ENCODE measurements around the gene HSF4.

HSF4 gene

GRCh38 chr16:67150833-67151396 lies 13.6 kb upstream of the HSF4 start, which contains the start of gene B3GNT9:
Gene B3GNT9, minus strand, starts transcription at chr16:67150998. Its CDS starts 513 bp downstream, at chr16:67150485.
- Histone ChIP-seq H3K4me1 (ENCODE audit: control insufficient read depth, insufficient read depth, low read length) (0 out of 2 replicates have a peak, but pooled peaks cover 4% of the 10 kb centered on the region), H3K36me3 (ENCODE audit: control insufficient read depth, insufficient read depth, low read length) (peaks cover 33% of the 10 kb centered on the region), H3K4me3 (ENCODE audit: low read depth, low read length) (peak within 1 kb of the TSS; percentile 76), H3K9me3 (ENCODE audit: control insufficient read depth, insufficient read depth, low read depth, low read length) (no peaks in the 10 kb centered on the region), H3K27ac (ENCODE audit: low read depth, low read length) (no peak within 1 kb of the TSS), H3K9ac (ENCODE audit: low read length) (peak within 1 kb of the TSS; percentile 10), H3K27me3 (ENCODE audit: control insufficient read depth, insufficient read depth, low read length) (peaks cover 57% of the 10 kb centered on the region)

- H3K27ac ChIP-seq (ENCODE audit: low read depth, low read length): no peak overlapping the region
- H3K36me3 ChIP-seq (ENCODE audit: control insufficient read depth, insufficient read depth, low read length): peaks cover 27% of the 10 kb centered on the region
- 0 out of 2 replicates have a peak, but pooled peaks cover 4% of the 10 kb centered on the region for H3K4me1 ChIP-seq (ENCODE audit: control insufficient read depth, insufficient read depth, low read length)
- no peaks in the 10 kb centered on the region for H3K9me3 ChIP-seq (ENCODE audit: control insufficient read depth, insufficient read depth, low read depth, low read length)
- no peak overlapping the region for H3K9ac ChIP-seq (ENCODE audit: low read length)
- H3K4me3 ChIP-seq (ENCODE audit: low read depth, low read length): peak overlapping the region; percentile 76
- peaks cover 63% of the 10 kb centered on the region for H3K27me3 ChIP-seq (ENCODE audit: control insufficient read depth, insufficient read depth, low read length)
Measured at GRCh38 chr16:67151431-67152097, 13.0 kb upstream of the HSF4 start.

GRCh38 chr16:67154578-67155294 lies 9.8 kb upstream of the HSF4 start:
- H3K4me1 ChIP-seq (ENCODE audit: control insufficient read depth, insufficient read depth, low read length): peaks cover 9% of the 10 kb centered on the region; the same call in 1 of the 2 replicates
- peaks cover 95% of the 10 kb centered on the region for H3K27me3 ChIP-seq (ENCODE audit: control insufficient read depth, insufficient read depth, low read length)
- H3K9ac ChIP-seq (ENCODE audit: low read length): no peak overlapping the region
- no peaks in the 10 kb centered on the region for H3K36me3 ChIP-seq (ENCODE audit: control insufficient read depth, insufficient read depth, low read length)
- H3K27ac ChIP-seq (ENCODE audit: low read depth, low read length): no peak overlapping the region
- no peaks in the 10 kb centered on the region for H3K9me3 ChIP-seq (ENCODE audit: control insufficient read depth, insufficient read depth, low read depth, low read length)
- H3K4me3 ChIP-seq (ENCODE audit: low read depth, low read length): peak overlapping the region; percentile 50

GRCh38 chr16:67155295-67156142 lies 9.0 kb upstream of the HSF4 start:
- Histone ChIP-seq H3K9ac (ENCODE audit: low read length) (no peak overlapping the region), H3K27ac (ENCODE audit: low read depth, low read length) (no peak overlapping the region), H3K4me1 (ENCODE audit: control insufficient read depth, insufficient read depth, low read length) (peaks cover 9% of the 10 kb centered on the region; the same call in 1 of the 2 replicates), H3K27me3 (ENCODE audit: control insufficient read depth, insufficient read depth, low read length) (peaks cover 99% of the 10 kb centered on the region), H3K4me3 (ENCODE audit: low read depth, low read length) (peak overlapping the region; percentile 50), H3K36me3 (ENCODE audit: control insufficient read depth, insufficient read depth, low read length) (no peaks in the 10 kb centered on the region), H3K9me3 (ENCODE audit: control insufficient read depth, insufficient read depth, low read depth, low read length) (no peaks in the 10 kb centered on the region)

GRCh38 chr16:67156143-67156844 lies 8.3 kb upstream of the HSF4 start:
- Histone ChIP-seq H3K27me3 (ENCODE audit: control insufficient read depth, insufficient read depth, low read length) (peaks cover 100% of the 10 kb centered on the region), H3K9ac (ENCODE audit: low read length) (no peak overlapping the region), H3K4me1 (ENCODE audit: control insufficient read depth, insufficient read depth, low read length) (peaks cover 8% of the 10 kb centered on the region; the same call in 1 of the 2 replicates), H3K9me3 (ENCODE audit: control insufficient read depth, insufficient read depth, low read depth, low read length) (no peaks in the 10 kb centered on the region), H3K27ac (ENCODE audit: low read depth, low read length) (no peak overlapping the region), H3K36me3 (ENCODE audit: control insufficient read depth, insufficient read depth, low read length) (no peaks in the 10 kb centered on the region), H3K4me3 (ENCODE audit: low read depth, low read length) (no peak overlapping the region)

DNA sequence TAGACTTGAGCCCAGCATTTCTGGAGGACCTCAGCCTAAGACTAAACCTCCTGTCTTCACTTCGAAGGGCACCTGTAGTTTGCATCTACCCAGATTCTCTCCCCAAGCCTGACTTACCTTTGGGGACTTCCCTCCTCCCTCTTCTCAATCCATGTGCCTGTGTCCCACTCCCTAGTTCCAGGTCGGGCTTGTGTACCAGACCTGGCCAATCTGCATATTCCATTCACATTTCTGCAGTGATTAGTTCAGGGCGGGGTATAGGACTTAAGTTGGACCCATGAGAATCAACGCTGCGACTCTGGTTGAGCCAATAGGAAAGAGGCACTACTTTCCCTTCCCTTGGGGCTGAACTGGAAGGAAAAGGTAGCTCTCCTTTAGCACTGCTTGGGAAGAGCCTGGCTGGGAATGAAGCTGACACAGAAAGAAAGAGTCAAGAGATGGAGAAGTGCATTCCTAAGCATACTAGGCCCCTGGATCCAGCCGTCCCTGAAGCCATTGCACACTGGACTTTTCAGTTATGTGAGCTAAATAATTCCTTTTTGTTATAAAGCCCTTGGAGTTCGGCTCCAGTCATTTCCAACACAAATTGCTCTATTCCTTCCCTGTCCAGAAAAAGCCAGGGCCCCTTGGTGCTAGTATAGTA lies 7.3 kb upstream of the HSF4 start:
- no peaks in the 10 kb centered on the region for H3K9me3 ChIP-seq (ENCODE audit: control insufficient read depth, insufficient read depth, low read depth, low read length)
- no peaks in the 10 kb centered on the region for H3K36me3 ChIP-seq (ENCODE audit: control insufficient read depth, insufficient read depth, low read length)
- peaks cover 100% of the 10 kb centered on the region for H3K27me3 ChIP-seq (ENCODE audit: control insufficient read depth, insufficient read depth, low read length)
- H3K9ac ChIP-seq (ENCODE audit: low read length): no peak overlapping the region
- H3K27ac ChIP-seq (ENCODE audit: low read depth, low read length): no peak overlapping the region
- H3K4me1 ChIP-seq (ENCODE audit: control insufficient read depth, insufficient read depth, low read length): peaks cover 5% of the 10 kb centered on the region; the same call in 1 of the 2 replicates
- H3K4me3 ChIP-seq (ENCODE audit: low read depth, low read length): no peak overlapping the region

GRCh38 chr16:67157892-67158635 lies 6.5 kb upstream of the HSF4 start:
- Histone ChIP-seq H3K9me3 (ENCODE audit: control insufficient read depth, insufficient read depth, low read depth, low read length) (no peaks in the 10 kb centered on the region), H3K27me3 (ENCODE audit: control insufficient read depth, insufficient read depth, low read length) (peaks cover 100% of the 10 kb centered on the region), H3K4me1 (ENCODE audit: control insufficient read depth, insufficient read depth, low read length) (peaks cover 5% of the 10 kb centered on the region; the same call in 1 of the 2 replicates), H3K9ac (ENCODE audit: low read length) (no peak overlapping the region), H3K27ac (ENCODE audit: low read depth, low read length) (no peak overlapping the region), H3K36me3 (ENCODE audit: control insufficient read depth, insufficient read depth, low read length) (no peaks in the 10 kb centered on the region), H3K4me3 (ENCODE audit: low read depth, low read length) (no peak overlapping the region)

DNA sequence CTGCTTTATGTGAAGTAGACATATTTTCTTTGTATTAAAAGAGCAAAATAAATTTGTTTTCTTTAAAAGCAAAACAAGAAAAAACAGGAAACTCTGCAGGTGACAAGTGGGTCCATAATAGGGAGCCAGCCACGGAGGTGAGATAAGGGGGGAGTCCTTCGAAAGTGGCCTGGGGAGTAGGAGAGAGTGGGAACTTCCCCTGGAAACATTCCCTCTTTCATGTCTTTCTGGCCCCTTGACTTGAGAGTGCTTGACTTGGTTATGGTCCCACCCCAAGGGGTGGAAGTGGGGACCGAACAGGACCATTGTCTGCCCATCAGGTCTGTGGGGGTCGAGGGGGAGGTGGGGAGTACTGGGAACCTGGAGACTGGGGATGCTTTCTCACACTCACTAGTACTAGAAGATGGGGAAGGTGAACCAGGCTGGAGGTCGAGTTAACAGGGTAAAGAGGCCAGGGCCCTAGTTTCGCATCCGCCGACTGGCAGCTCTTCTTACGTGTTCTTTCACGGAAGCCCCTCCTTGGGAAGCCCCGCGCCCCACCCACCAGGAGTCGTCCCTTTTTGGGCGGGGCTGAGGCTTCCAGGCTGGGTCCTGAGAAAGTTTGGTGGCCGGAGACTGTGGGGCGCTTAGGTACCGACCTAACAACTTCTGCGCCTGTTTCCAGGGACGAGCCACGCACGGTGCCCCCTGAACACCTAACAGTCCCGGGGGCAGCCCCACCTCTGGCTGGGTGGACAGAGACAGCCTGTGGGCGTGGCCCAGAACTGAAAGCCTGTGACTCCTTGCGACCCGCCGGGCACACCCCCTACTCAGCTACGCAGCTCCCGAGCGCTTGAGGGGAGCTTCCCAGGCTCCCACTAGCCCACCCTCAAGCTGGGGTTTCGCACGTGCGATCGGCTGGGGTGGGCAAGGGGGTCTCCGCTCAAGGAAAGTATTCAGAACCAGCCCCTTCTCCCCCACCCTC lies 5.6 kb upstream of the HSF4 start:
- Histone ChIP-seq H3K27ac (ENCODE audit: low read depth, low read length) (no peak overlapping the region), H3K4me3 (ENCODE audit: low read depth, low read length) (peak overlapping the region; percentile 68), H3K9me3 (ENCODE audit: control insufficient read depth, insufficient read depth, low read depth, low read length) (no peaks in the 10 kb centered on the region), H3K36me3 (ENCODE audit: control insufficient read depth, insufficient read depth, low read length) (no peaks in the 10 kb centered on the region), H3K4me1 (ENCODE audit: control insufficient read depth, insufficient read depth, low read length) (peaks cover 12% of the 10 kb centered on the region; the same call in 1 of the 2 replicates), H3K27me3 (ENCODE audit: control insufficient read depth, insufficient read depth, low read length) (peaks cover 100% of the 10 kb centered on the region), H3K9ac (ENCODE audit: low read length) (no peak overlapping the region)

- no peak overlapping the region for H3K27ac ChIP-seq (ENCODE audit: low read depth, low read length)
- no peak overlapping the region; the same call in 1 of the 2 replicates for H3K4me3 ChIP-seq (ENCODE audit: low read depth, low read length)
- no peaks in the 10 kb centered on the region for H3K36me3 ChIP-seq (ENCODE audit: control insufficient read depth, insufficient read depth, low read length)
- no peaks in the 10 kb centered on the region for H3K9me3 ChIP-seq (ENCODE audit: control insufficient read depth, insufficient read depth, low read depth, low read length)
- peaks cover 18% of the 10 kb centered on the region for H3K4me1 ChIP-seq (ENCODE audit: control insufficient read depth, insufficient read depth, low read length)
- H3K27me3 ChIP-seq (ENCODE audit: control insufficient read depth, insufficient read depth, low read length): peaks cover 100% of the 10 kb centered on the region
- H3K9ac ChIP-seq (ENCODE audit: low read length): no peak overlapping the region
Measured at GRCh38 chr16:67161595-67162058, 2.9 kb upstream of the HSF4 start.

Data from HUES6 (cell line).